Vagina (tissue), 2 donors: ENCODE data around the gene HLA-DMA. TPM values are rescaled to one million over a fixed set of nuclear protein-coding genes. Genes with fewer than 3 reads are reported as not detected.
A peak's percentile ranks its signal among the peaks of the same experiment; 100 is the strongest.

Experiments used
- DNase-seq, 2 donors: peaks; one replicate each; pipeline ENCODE4 v3.0.0-alpha.2; 2017; ENCODE audit errors: extremely low spot score in 2 of 2
- H3K27ac ChIP-seq: fragments of 200-600 bp; sonication (generic); one replicate; pipeline ENCODE4 v1.5.1; 2019
- H3K27me3 ChIP-seq: fragments of 200-600 bp; sonication (generic); one replicate; pipeline ENCODE4 v1.5.1; 2019
- H3K36me3 ChIP-seq, 2 donors: fragments of 200-600 bp; sonication (generic); one replicate each; pipeline ENCODE4 v1.5.1; 2017 to 2019
- H3K4me1 ChIP-seq: fragments of 200-600 bp; sonication (generic); one replicate; pipeline ENCODE4 v1.5.1; 2019
- H3K4me3 ChIP-seq, 2 donors: fragments of 200-600 bp; sonication (generic); 1 replicate in 1 of 2; 2 replicates in 1 of 2; pipeline ENCODE4 v1.5.1; 2016 to 2019
- H3K9me3 ChIP-seq: fragments of 200-600 bp; sonication (generic); one replicate; pipeline ENCODE4 v1.5.1; 2019
- POLR2A ChIP-seq, 2 donors: fragments of 450-650 bp; IDR thresholded peaks; one replicate each; pipeline ENCODE4 v1.6.1; 2017; ENCODE audit warnings: antibody characterized with exemption in 2 of 2, mild to moderate bottlenecking in 2 of 2, moderate library complexity in 2 of 2
- POLR2AphosphoS5 ChIP-seq, 2 donors: sonication (generic); formaldehyde crosslinking; IDR thresholded peaks; one replicate each; pipeline ENCODE4 v1.9.0; 2017; ENCODE audit warnings: antibody characterized with exemption in 2 of 2, mild to moderate bottlenecking in 2 of 2, low read depth in 1 of 2; ENCODE audit not compliant: insufficient read depth in 1 of 2
- intact Hi-C: fragments of 100-400 bp; cut with DNase I; formaldehyde crosslinking; loops from one replicate; pipeline ENCODE4 v1.15.1; 2023
- total RNA-seq: library from RNA; depleted of rRNA; stranded (reverse); fragments of >200 nt; gene quantifications from one replicate; pipeline ENCODE4 v1.2.3, GENCODE V29; 2016
- TF ChIP-seq, protein P1 (sequence below), 3 experiments: fragments of 450-650 bp in 2 of 3; fragments of 200-600 bp in 1 of 3; sonication (generic) in 1 of 3; IDR thresholded peaks; one replicate each; pipeline ENCODE4 v1.5.1; 2017 to 2019; ENCODE audit warnings: antibody characterized with exemption in 3 of 3, mild to moderate bottlenecking in 2 of 3, moderate library complexity in 2 of 3

HLA-DMA gene
- total RNA-seq, 1 donor from 2014 or later = 27.7 TPM

GRCh38 chr6:32937230-32937633 is 15.7 kb downstream of the HLA-DMA start:
- TF ChIP-seq, protein P1, sequence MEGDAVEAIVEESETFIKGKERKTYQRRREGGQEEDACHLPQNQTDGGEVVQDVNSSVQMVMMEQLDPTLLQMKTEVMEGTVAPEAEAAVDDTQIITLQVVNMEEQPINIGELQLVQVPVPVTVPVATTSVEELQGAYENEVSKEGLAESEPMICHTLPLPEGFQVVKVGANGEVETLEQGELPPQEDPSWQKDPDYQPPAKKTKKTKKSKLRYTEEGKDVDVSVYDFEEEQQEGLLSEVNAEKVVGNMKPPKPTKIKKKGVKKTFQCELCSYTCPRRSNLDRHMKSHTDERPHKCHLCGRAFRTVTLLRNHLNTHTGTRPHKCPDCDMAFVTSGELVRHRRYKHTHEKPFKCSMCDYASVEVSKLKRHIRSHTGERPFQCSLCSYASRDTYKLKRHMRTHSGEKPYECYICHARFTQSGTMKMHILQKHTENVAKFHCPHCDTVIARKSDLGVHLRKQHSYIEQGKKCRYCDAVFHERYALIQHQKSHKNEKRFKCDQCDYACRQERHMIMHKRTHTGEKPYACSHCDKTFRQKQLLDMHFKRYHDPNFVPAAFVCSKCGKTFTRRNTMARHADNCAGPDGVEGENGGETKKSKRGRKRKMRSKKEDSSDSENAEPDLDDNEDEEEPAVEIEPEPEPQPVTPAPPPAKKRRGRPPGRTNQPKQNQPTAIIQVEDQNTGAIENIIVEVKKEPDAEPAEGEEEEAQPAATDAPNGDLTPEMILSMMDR (IDR thresholded peaks at IDR 0.05) = no peak
- TF ChIP-seq POLR2A (IDR thresholded peaks at IDR 0.05) = no peak
- TF ChIP-seq POLR2AphosphoS5 (IDR thresholded peaks at IDR 0.05; ENCODE audit: insufficient read depth in 1 of 2, low read depth in 1 of 2) = no peak
- Histone ChIP-seq H3K27me3 (no peaks in the 10 kb centered on the region), H3K4me3 (no peak overlapping the region), H3K36me3 (no peaks in the 10 kb centered on the region), H3K27ac (no peak overlapping the region), H3K9me3 (no peaks in the 10 kb centered on the region), H3K4me1 (no peaks in the 10 kb centered on the region)
- no peak for DNase-seq
- intact Hi-C loops = no loop called here

DNA sequence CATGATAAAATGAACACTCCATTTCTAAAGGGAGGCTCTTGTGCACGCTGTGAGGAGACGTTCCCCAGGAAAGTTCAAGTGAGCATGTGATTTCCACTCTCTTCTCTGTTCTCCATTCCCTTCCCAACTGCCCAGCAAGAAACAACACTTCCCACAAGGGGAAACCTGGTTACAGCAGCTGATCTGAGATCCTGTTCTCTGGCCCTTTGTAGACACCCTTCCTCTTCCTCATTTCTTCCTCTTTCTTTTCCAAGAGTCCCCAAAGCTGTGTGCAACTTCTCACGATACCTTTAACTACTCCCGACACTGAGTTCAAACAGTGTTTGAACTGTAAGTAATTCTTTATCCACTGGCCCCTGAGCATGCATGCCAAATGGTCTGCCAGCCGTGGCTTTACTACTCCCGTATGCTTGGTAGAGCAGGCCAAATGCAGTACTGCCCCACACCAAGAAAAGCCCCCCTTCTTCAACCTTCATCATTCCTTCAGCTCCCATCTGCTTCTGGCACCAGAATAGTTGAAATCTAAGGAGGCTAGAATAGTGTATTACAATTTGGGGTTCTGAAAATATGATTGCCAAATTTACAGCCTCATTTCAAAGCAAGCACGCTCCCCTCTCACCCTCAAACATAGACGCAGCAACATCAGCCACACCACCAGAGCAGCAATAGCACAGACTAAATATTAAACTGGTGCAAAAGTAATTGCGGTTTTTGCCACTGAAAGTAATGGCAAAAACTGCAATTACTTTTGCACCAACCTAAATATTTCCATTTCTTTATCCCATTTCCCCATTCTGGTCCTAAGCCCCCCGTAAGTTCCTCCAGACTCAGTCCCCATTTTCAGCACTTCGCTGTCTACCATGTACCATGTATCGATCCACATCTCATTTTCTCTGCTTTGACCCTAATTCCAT is 16.4 kb downstream of the HLA-DMA start:
- no peaks in the 10 kb centered on the region for H3K27me3 ChIP-seq
- H3K27ac ChIP-seq = no peak overlapping the region

DNA sequence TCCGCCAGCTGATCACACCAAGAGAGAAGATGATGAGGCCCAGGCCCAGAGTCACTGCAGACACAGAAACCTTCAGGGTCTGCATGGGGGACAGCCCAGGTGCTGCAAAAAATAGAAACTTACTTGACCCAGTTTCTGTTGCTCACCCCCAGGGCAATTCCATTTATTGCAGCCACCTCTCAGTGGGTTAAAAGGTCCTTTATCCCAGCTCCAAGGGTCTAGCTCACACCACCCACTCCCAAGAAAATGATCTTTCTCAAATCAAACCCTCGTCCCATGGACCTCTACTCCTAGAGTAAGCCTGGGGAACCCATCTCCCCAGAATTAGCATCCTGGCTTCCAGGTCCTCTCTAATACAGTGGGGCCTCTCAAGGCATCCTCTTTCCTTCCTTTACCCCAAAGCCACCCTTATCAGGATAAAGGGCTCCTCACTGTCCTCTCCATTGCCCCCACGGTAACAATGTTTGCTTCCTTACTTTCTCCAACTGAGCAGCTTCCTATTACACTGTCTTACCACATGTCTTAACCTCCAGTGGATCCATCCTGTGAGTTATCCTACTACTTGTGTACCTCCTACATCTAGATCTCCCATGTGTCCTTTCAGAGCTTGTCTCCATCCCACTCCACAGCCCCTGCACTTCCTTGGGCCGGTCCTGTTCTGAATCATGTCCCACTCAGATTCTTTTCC is 17.2 kb downstream of the HLA-DMA start:
- TF ChIP-seq, protein P1 (IDR thresholded peaks at IDR 0.05) = no peak
- TF ChIP-seq POLR2A (IDR thresholded peaks at IDR 0.05) = no peak
- TF ChIP-seq POLR2AphosphoS5 (IDR thresholded peaks at IDR 0.05; ENCODE audit: insufficient read depth in 1 of 2, low read depth in 1 of 2) = no peak
- DNase-seq = no peak
- no peak overlapping the region for H3K27ac ChIP-seq
- no peak overlapping the region for H3K4me3 ChIP-seq
- intact Hi-C loops = loop anchor here (2.0 kb wide), 1 partner anchor 47 kb away; no protein-coding TSS in a partner anchor
- no peaks in the 10 kb centered on the region for H3K27me3 ChIP-seq
- no peaks in the 10 kb centered on the region for H3K36me3 ChIP-seq
- H3K4me1 ChIP-seq = no peaks in the 10 kb centered on the region
- no peaks in the 10 kb centered on the region for H3K9me3 ChIP-seq

More for the DNA sequence above, 16.4 kb downstream of the HLA-DMA start:
- Histone ChIP-seq H3K36me3 (no peaks in the 10 kb centered on the region), H3K9me3 (no peaks in the 10 kb centered on the region), H3K4me1 (no peaks in the 10 kb centered on the region), H3K4me3 (no peak overlapping the region)
- intact Hi-C loops = no loop called here
- DNase-seq = no peak
- TF ChIP-seq, protein P1 (IDR thresholded peaks at IDR 0.05) = no peak
- TF ChIP-seq POLR2A (IDR thresholded peaks at IDR 0.05) (no peak), POLR2AphosphoS5 (IDR thresholded peaks at IDR 0.05; ENCODE audit: insufficient read depth in 1 of 2, low read depth in 1 of 2) (no peak)

GRCh38 chr6:32933661-32934085 is 19.2 kb downstream of the HLA-DMA start:
- Histone ChIP-seq H3K27ac (no peak overlapping the region), H3K4me1 (no peaks in the 10 kb centered on the region), H3K36me3 (no peaks in the 10 kb centered on the region), H3K9me3 (no peaks in the 10 kb centered on the region), H3K27me3 (no peaks in the 10 kb centered on the region), H3K4me3 (no peak overlapping the region)
- DNase-seq = no peak
- TF ChIP-seq POLR2A (IDR thresholded peaks at IDR 0.05) = no peak
- peak in 1 of 2 donors; percentile 61 for TF ChIP-seq POLR2AphosphoS5 (IDR thresholded peaks at IDR 0.05; ENCODE audit: insufficient read depth in 1 of 2, low read depth in 1 of 2)
- TF ChIP-seq, protein P1 (IDR thresholded peaks at IDR 0.05) = peak; percentile 38 to 87 (median 83)
- intact Hi-C loops = loop anchor here (2.0 kb wide), 1 partner anchor 49 kb away; no protein-coding TSS in a partner anchor
